Prostate gland (tissue), 2 donors: Measurements from ENCODE around the gene SYT7. TPM values are rescaled to one million over a fixed set of nuclear protein-coding genes. Genes with fewer than 3 reads are reported as not detected.

Experiments
- DNase-seq: peaks from one replicate; pipeline ENCODE4 v3.0.0-alpha.2; 2019; ENCODE audit warnings: low spot score
- H3K27ac ChIP-seq, 2 donors: fragments of 200-600 bp; sonication (generic); 2 replicates each; pipeline ENCODE4 v1.5.1; 2017 to 2019
- H3K27me3 ChIP-seq: fragments of 200-600 bp; sonication (generic); replicated peaks from 2 replicates; pipeline ENCODE4 v1.5.1; 2019; ENCODE audit not compliant: insufficient read depth
- H3K36me3 ChIP-seq, 2 donors: fragments of 200-600 bp; sonication (generic); 1 replicate in 1 of 2; 2 replicates in 1 of 2; pipeline versions ENCODE4 v1.5.1 to v1.8.1; 2017 to 2019
- H3K4me1 ChIP-seq: fragments of 200-600 bp; sonication (generic); replicated peaks from 2 replicates; pipeline ENCODE4 v1.5.1; 2019
- H3K4me3 ChIP-seq, 2 donors: fragments of 200-600 bp; sonication (generic); 2 replicates each; pipeline ENCODE4 v1.5.1; 2017 to 2019
- H3K9me3 ChIP-seq: fragments of 200-600 bp; sonication (generic); 2 replicates; pipeline ENCODE4 v1.5.1; 2017
- CTCF ChIP-seq, 4 experiments: fragments of 200-600 bp in 2 of 4; fragments of 450-650 bp in 2 of 4; sonication (generic) in 2 of 4; IDR thresholded peaks; 1 replicate in 3 of 4; 2 replicates in 1 of 4; pipeline ENCODE4 v1.5.1; 2016 to 2019; ENCODE audit warnings: antibody characterized with exemption in 4 of 4, mild to moderate bottlenecking in 2 of 4, moderate library complexity in 2 of 4
- POLR2A ChIP-seq: fragments of 450-650 bp; IDR thresholded peaks from one replicate; pipeline ENCODE4 v1.6.1; 2016; ENCODE audit warnings: antibody characterized with exemption, mild to moderate bottlenecking
- POLR2AphosphoS5 ChIP-seq: sonication (generic); formaldehyde crosslinking; IDR thresholded peaks from one replicate; pipeline ENCODE4 v1.6.1; 2017; ENCODE audit warnings: antibody characterized with exemption
- WGBS: methylation state at CpG from one replicate; pipeline ENCODE4 v1.1.5; 2018; 5-methylcytosine and 5-hydroxymethylcytosine counted together
- intact Hi-C: fragments of 100-400 bp; cut with DNase I; formaldehyde crosslinking; loops from one replicate; pipeline ENCODE4 v1.14.2; 2022
- total RNA-seq, 2 donors: library from RNA; depleted of rRNA; stranded (reverse); fragments of >200 nt; gene quantifications; one replicate each; pipeline ENCODE4 v1.1.0, GENCODE V29; 2016

The SYT7 gene
- total RNA-seq, 2 donors from 2014 or later = 114 to 199 TPM

- H3K4me3 ChIP-seq = no peak overlapping the region
- H3K9me3 ChIP-seq = no peaks in the 10 kb centered on the region
- DNase-seq = no peak
- no peaks in the 10 kb centered on the region for H3K36me3 ChIP-seq
- peak overlapping the region in 1 of 2 donors; percentile 98 for H3K27ac ChIP-seq
- TF ChIP-seq POLR2A = no peak
- TF ChIP-seq POLR2AphosphoS5 = no peak
- TF ChIP-seq CTCF (IDR thresholded peaks at IDR 0.05) = no peak
- peaks cover 5% of the 10 kb centered on the region for H3K4me1 ChIP-seq
- intact Hi-C loops = no loop called here
- 77% methylated on average over 7 of the region's 7 CpGs for WGBS
- H3K27me3 ChIP-seq = no peaks in the 10 kb centered on the region
Measured at GRCh38 chr11:61596990-61597389, 16.1 kb upstream of the SYT7 start.

GRCh38 chr11:61596542-61596941, 15.7 kb upstream of the SYT7 start:
- Histone ChIP-seq H3K27me3 (no peaks in the 10 kb centered on the region), H3K36me3 (no peaks in the 10 kb centered on the region), H3K9me3 (no peaks in the 10 kb centered on the region), H3K27ac (peak overlapping the region in 1 of 2 donors; percentile 85), H3K4me3 (no peak overlapping the region), H3K4me1 (peaks cover under 1% of the 10 kb centered on the region)
- DNase-seq = no peak
- intact Hi-C loops = no loop called here
- TF ChIP-seq POLR2A (no peak), POLR2AphosphoS5 (no peak), CTCF (IDR thresholded peaks at IDR 0.05) (no peak)
- 86% methylated on average over 1 of the region's 1 CpG for whole genome bisulfite sequencing

GRCh38 chr11:61594907-61595257, 14.0 kb upstream of the SYT7 start:
- Histone ChIP-seq H3K4me1 (no peaks in the 10 kb centered on the region), H3K4me3 (no peak overlapping the region), H3K9me3 (no peaks in the 10 kb centered on the region), H3K36me3 (no peaks in the 10 kb centered on the region), H3K27ac (peak overlapping the region; percentile 73 to 85), H3K27me3 (no peaks in the 10 kb centered on the region)
- WGBS = 72% methylated on average over 5 of the region's 5 CpGs
- TF ChIP-seq CTCF (IDR thresholded peaks at IDR 0.05) (no peak), POLR2AphosphoS5 (no peak), POLR2A (no peak)
- no peak for DNase-seq
- intact Hi-C loops = no loop called here

- DNase-seq = no peak
- Histone ChIP-seq H3K4me3 (no peak overlapping the region), H3K36me3 (no peaks in the 10 kb centered on the region), H3K27ac (peak overlapping the region in 1 of 2 donors; percentile 46), H3K4me1 (no peaks in the 10 kb centered on the region), H3K9me3 (no peaks in the 10 kb centered on the region), H3K27me3 (no peaks in the 10 kb centered on the region)
- TF ChIP-seq CTCF (IDR thresholded peaks at IDR 0.05) (no peak), POLR2AphosphoS5 (no peak)
- WGBS = 93% methylated on average over 2 of the region's 2 CpGs
- intact Hi-C loops = no loop called here
Measured at GRCh38 chr11:61593151-61593550, 12.3 kb upstream of the SYT7 start.

- H3K27ac ChIP-seq = peak overlapping the region; percentile 91 to 98
- no peaks in the 10 kb centered on the region for H3K27me3 ChIP-seq
- no peak for TF ChIP-seq POLR2A
- no peak for TF ChIP-seq POLR2AphosphoS5
- TF ChIP-seq CTCF (IDR thresholded peaks at IDR 0.05) = no peak
- H3K9me3 ChIP-seq = no peaks in the 10 kb centered on the region
- 76% methylated on average over 7 of the region's 7 CpGs for WGBS
- H3K4me3 ChIP-seq = no peak overlapping the region
- intact Hi-C loops = no loop called here
- no peaks in the 10 kb centered on the region for H3K36me3 ChIP-seq
- peaks cover 2% of the 10 kb centered on the region for H3K4me1 ChIP-seq
- DNase-seq = no peak
Measured at GRCh38 chr11:61592176-61592575, 11.3 kb upstream of the SYT7 start.
